Upper lobe of left lung (tissue), 4 donors: ENCODE results near the gene OR4Q3.
"Not testable (repeated sequence)": the region's sequence is repeated elsewhere in the genome, so short reads cannot be mapped to it uniquely, and the experiment has no call there.

Experiments used
- EP300 ChIP-seq, 4 donors: sonication (generic); formaldehyde crosslinking; IDR thresholded peaks; one replicate each; pipeline ENCODE4 v1.5.1; 2017; ENCODE audit warnings: antibody characterized with exemption in 4 of 4, control low read depth in 2 of 4
- POLR2A ChIP-seq, 4 donors: fragments of 450-650 bp; IDR thresholded peaks; one replicate each; pipeline ENCODE4 v1.5.1; 2016 to 2017; ENCODE audit warnings: antibody characterized with exemption in 4 of 4, mild to moderate bottlenecking in 2 of 4
- TF ChIP-seq, protein P1 (sequence below), 6 experiments: fragments of 450-650 bp in 4 of 6; fragments of 200-600 bp in 2 of 6; sonication (generic) in 2 of 6; IDR thresholded peaks; one replicate each; pipeline ENCODE4 v1.5.1; 2016 to 2019; ENCODE audit warnings: antibody characterized with exemption in 6 of 6

- not testable (repeated sequence) for TF ChIP-seq POLR2A, EP300 (IDR thresholded peaks at IDR 0.05)
- TF ChIP-seq, protein P1, sequence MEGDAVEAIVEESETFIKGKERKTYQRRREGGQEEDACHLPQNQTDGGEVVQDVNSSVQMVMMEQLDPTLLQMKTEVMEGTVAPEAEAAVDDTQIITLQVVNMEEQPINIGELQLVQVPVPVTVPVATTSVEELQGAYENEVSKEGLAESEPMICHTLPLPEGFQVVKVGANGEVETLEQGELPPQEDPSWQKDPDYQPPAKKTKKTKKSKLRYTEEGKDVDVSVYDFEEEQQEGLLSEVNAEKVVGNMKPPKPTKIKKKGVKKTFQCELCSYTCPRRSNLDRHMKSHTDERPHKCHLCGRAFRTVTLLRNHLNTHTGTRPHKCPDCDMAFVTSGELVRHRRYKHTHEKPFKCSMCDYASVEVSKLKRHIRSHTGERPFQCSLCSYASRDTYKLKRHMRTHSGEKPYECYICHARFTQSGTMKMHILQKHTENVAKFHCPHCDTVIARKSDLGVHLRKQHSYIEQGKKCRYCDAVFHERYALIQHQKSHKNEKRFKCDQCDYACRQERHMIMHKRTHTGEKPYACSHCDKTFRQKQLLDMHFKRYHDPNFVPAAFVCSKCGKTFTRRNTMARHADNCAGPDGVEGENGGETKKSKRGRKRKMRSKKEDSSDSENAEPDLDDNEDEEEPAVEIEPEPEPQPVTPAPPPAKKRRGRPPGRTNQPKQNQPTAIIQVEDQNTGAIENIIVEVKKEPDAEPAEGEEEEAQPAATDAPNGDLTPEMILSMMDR (IDR thresholded peaks at IDR 0.05): not testable (repeated sequence)
These were observed 28.1 kb downstream of the OR4Q3 start for GRCh38 chr14:19771491-19771890.
